ENCODE data around the gene STK39. TPM values are rescaled to one million over a fixed set of nuclear protein-coding genes. Genes with fewer than 3 reads are reported as not detected.
"Not testable (repeated sequence)": the region's sequence is repeated elsewhere in the genome, so short reads cannot be mapped to it uniquely, and the experiment has no call there.

STK39 gene
- total RNA-seq, 3 donors from 2014 or later: 16.4 to 22.9 (median 19.2) TPM

- no peak for DNase-seq (ENCODE audit: low spot score in 2 of 2)
- Histone ChIP-seq H3K27ac (no peak overlapping the region), H3K9me3 (no peaks in the 10 kb centered on the region), H3K4me3 (no peak overlapping the region), H3K36me3 (no peaks in the 10 kb centered on the region), H3K27me3 (no peaks in the 10 kb centered on the region), H3K4me1 (no peaks in the 10 kb centered on the region)
- TF ChIP-seq CTCF (IDR thresholded peaks at IDR 0.05) (no peak), POLR2AphosphoS5 (IDR thresholded peaks at IDR 0.05) (no peak), POLR2A (IDR thresholded peaks at IDR 0.05) (no peak)
- intact Hi-C loops (cut with DNase I; ENCODE audit: low total_unique reads): no loop called here
These were observed 202.8 kb downstream of the STK39 start for GRCh38 chr2:168044579-168044978.

GRCh38 chr2:168044176-168044575 lies 203.2 kb downstream of the STK39 start:
- intact Hi-C loops (cut with DNase I; ENCODE audit: low total_unique reads): no loop called here
- Histone ChIP-seq H3K4me1 (no peaks in the 10 kb centered on the region), H3K36me3 (no peaks in the 10 kb centered on the region), H3K4me3 (no peak overlapping the region), H3K27me3 (no peaks in the 10 kb centered on the region), H3K27ac (no peak overlapping the region), H3K9me3 (no peaks in the 10 kb centered on the region)
- DNase-seq (ENCODE audit: low spot score in 2 of 2): no peak
- TF ChIP-seq POLR2A (IDR thresholded peaks at IDR 0.05) (no peak), CTCF (IDR thresholded peaks at IDR 0.05) (no peak)

GRCh38 chr2:168042127-168042824 lies 205.1 kb downstream of the STK39 start:
- intact Hi-C loops (cut with DNase I; ENCODE audit: low total_unique reads); H3K4me3 ChIP-seq; DNase-seq (ENCODE audit: low spot score in 2 of 2); H3K9me3 ChIP-seq; H3K4me1 ChIP-seq; H3K36me3 ChIP-seq; H3K27me3 ChIP-seq; H3K27ac ChIP-seq: not testable (repeated sequence)

GRCh38 chr2:168039881-168040280 lies 207.5 kb downstream of the STK39 start:
- Histone ChIP-seq H3K27ac (no peak overlapping the region), H3K4me3 (no peak overlapping the region), H3K27me3 (no peaks in the 10 kb centered on the region), H3K9me3 (no peaks in the 10 kb centered on the region), H3K4me1 (no peaks in the 10 kb centered on the region), H3K36me3 (no peaks in the 10 kb centered on the region)
- intact Hi-C loops (cut with DNase I; ENCODE audit: low total_unique reads): no loop called here
- no peak for TF ChIP-seq POLR2A (IDR thresholded peaks at IDR 0.05)
- TF ChIP-seq CTCF (IDR thresholded peaks at IDR 0.05): no peak
- no peak for TF ChIP-seq POLR2AphosphoS5 (IDR thresholded peaks at IDR 0.05)
- DNase-seq (ENCODE audit: low spot score in 2 of 2): no peak

- no peak overlapping the region for H3K4me3 ChIP-seq
- intact Hi-C loops (cut with DNase I; ENCODE audit: low total_unique reads): no loop called here
- H3K4me1 ChIP-seq: no peaks in the 10 kb centered on the region
- no peaks in the 10 kb centered on the region for H3K9me3 ChIP-seq
- no peaks in the 10 kb centered on the region for H3K36me3 ChIP-seq
- H3K27ac ChIP-seq: no peak overlapping the region
- H3K27me3 ChIP-seq: no peaks in the 10 kb centered on the region
- DNase-seq (ENCODE audit: low spot score in 2 of 2): no peak
- no peak for TF ChIP-seq POLR2A (IDR thresholded peaks at IDR 0.05)
- no peak for TF ChIP-seq POLR2AphosphoS5 (IDR thresholded peaks at IDR 0.05)
- no peak for TF ChIP-seq CTCF (IDR thresholded peaks at IDR 0.05)
These were observed 209.6 kb downstream of the STK39 start for GRCh38 chr2:168037778-168038177.

GRCh38 chr2:168035458-168035857 lies 211.9 kb downstream of the STK39 start:
- Histone ChIP-seq H3K27me3 (no peaks in the 10 kb centered on the region), H3K9me3 (no peaks in the 10 kb centered on the region), H3K27ac (no peak overlapping the region), H3K36me3 (no peaks in the 10 kb centered on the region), H3K4me1 (no peaks in the 10 kb centered on the region), H3K4me3 (no peak overlapping the region)
- DNase-seq (ENCODE audit: low spot score in 2 of 2): no peak
- TF ChIP-seq CTCF (IDR thresholded peaks at IDR 0.05) (no peak), POLR2AphosphoS5 (IDR thresholded peaks at IDR 0.05) (no peak), POLR2A (IDR thresholded peaks at IDR 0.05) (no peak)
- intact Hi-C loops (cut with DNase I; ENCODE audit: low total_unique reads): no loop called here
